HCT116 (cell line): ENCODE results near the gene MAPKAPK3. TPM values are rescaled to one million over a fixed set of nuclear protein-coding genes. Genes with fewer than 3 reads are reported as not detected.

Source experiments
- ATAC-seq: fragments of 200-7000 bp; cut with Tn5 transposase; 2 replicates; pipeline ENCODE4 v1.9.1; 2020; ENCODE audit warnings: mild to moderate bottlenecking, moderate library complexity
- BruUV-seq: library from RNA; stranded (reverse); fragments of 400-500 nt; replicated peaks from 2 replicates; lab custom pipeline; 2021; lab: Mats Ljungman, UMichigan
- CTCF ChIA-PET: fragments of 300-600 bp; sonication (Branson Sonifier 250); formaldehyde crosslinking; loops from one replicate; lab custom pipeline; 2021; ENCODE audit warnings: antibody characterized with exemption; lab: Charles Lee
- POLR2A ChIA-PET: fragments of 300-600, 350-600 bp; sonication (Branson Sonifier 250); formaldehyde crosslinking; loops from one replicate; lab custom pipeline; 2021; ENCODE audit warnings: antibody characterized with exemption; lab: Charles Lee
- RAD21 ChIA-PET, 2 experiments: fragments of 300-600 bp; sonication (Branson Sonifier 250); formaldehyde crosslinking; loops; one replicate each; lab custom pipeline; 2023; ENCODE audit warnings: low total read pairs in 2 of 2; ENCODE audit not compliant: uncharacterized antibody in 2 of 2, unreplicated experiment in 2 of 2, low non-redundant PET in 1 of 2; lab: Charles Lee
- DNase-seq: peaks from one replicate; pipeline ENCODE4 v3.0.0-alpha.2; 2010; ENCODE audit warnings: low read depth, low spot score
- H2AFZ ChIP-seq: fragments of 200-600 bp; shearing (Covaris generic), sonication (generic); 2 replicates; pipeline ENCODE4 v1.6.1; 2017; ENCODE audit warnings: low read depth, mixed run types, mixed read lengths, antibody characterized with exemption, low read length; ENCODE audit not compliant: poor library complexity, severe bottlenecking
- H3K27ac ChIP-seq: 2 replicates; pipeline ENCODE4 v1.5.1; 2012; ENCODE audit warnings: low read depth, low read length
- H3K27me3 ChIP-seq: fragments of 200-600 bp; sonication (generic); 2 replicates; pipeline ENCODE4 v1.6.1; 2016; ENCODE audit warnings: mixed run types, low read length, mixed read lengths; ENCODE audit not compliant: insufficient read depth
- H3K36me3 ChIP-seq, 2 experiments: fragments of 200-500 bp in 1 of 2; fragments of 200-600 bp in 1 of 2; sonication (Bioruptor generic) in 1 of 2; sonication (generic) in 1 of 2; 2 replicates each; pipeline versions ENCODE4 v1.5.1 to v1.6.1; 2014 to 2016; ENCODE audit warnings: low read length in 2 of 2, inconsistent platforms in 1 of 2, mixed read lengths in 1 of 2, mixed run types in 1 of 2; ENCODE audit not compliant: insufficient read depth in 2 of 2, control insufficient read depth in 1 of 2
- H3K4me1 ChIP-seq, 2 experiments: fragments of 200-600 bp in 1 of 2; sonication (generic) in 1 of 2; 2 replicates each; pipeline versions ENCODE4 v1.5.1 to v1.6.1; 2012 to 2017; ENCODE audit warnings: low read length in 2 of 2, inconsistent platforms in 1 of 2, mild to moderate bottlenecking in 1 of 2, mixed read lengths in 1 of 2, mixed run types in 1 of 2, moderate library complexity in 1 of 2; ENCODE audit not compliant: insufficient read depth in 2 of 2, control insufficient read depth in 1 of 2
- H3K4me2 ChIP-seq: fragments of 200-600 bp; sonication (generic); 2 replicates; pipeline ENCODE4 v1.6.1; 2017; ENCODE audit warnings: mixed run types, low read length, mixed read lengths
- H3K4me3 ChIP-seq, 2 experiments: fragments of 200-600 bp in 1 of 2; sonication (generic) in 1 of 2; replicated peaks in 1 of 2; 2 replicates each; pipeline ENCODE4 v1.5.1; 2011 to 2016; ENCODE audit warnings: low read length in 2 of 2, control low read depth in 1 of 2, low read depth in 1 of 2, mild to moderate bottlenecking in 1 of 2, mixed read lengths in 1 of 2, mixed run types in 1 of 2
- H3K79me2 ChIP-seq: fragments of 200-600 bp; sonication (generic); 2 replicates; pipeline ENCODE4 v1.6.1; 2017; ENCODE audit warnings: mild to moderate bottlenecking, mixed run types, low read length, moderate library complexity, mixed read lengths; ENCODE audit not compliant: insufficient read depth
- H3K9ac ChIP-seq: fragments of 200-600 bp; sonication (generic); 2 replicates; pipeline ENCODE4 v1.6.1; 2016; ENCODE audit warnings: low read length, mixed read lengths
- H3K9me2 ChIP-seq: fragments of 200-600 bp; sonication (generic), shearing (Covaris generic); 2 replicates; pipeline ENCODE4 v1.6.1; 2017; ENCODE audit warnings: mixed run types, mild to moderate bottlenecking, moderate library complexity; ENCODE audit not compliant: insufficient read depth
- H3K9me3 ChIP-seq, 2 experiments: fragments of 200-500 bp in 1 of 2; fragments of 200-600 bp in 1 of 2; sonication (Bioruptor generic) in 1 of 2; sonication (generic) in 1 of 2; 2 replicates each; pipeline ENCODE4 v1.6.1; 2014 to 2017; ENCODE audit warnings: low read length in 2 of 2, mixed read lengths in 2 of 2, inconsistent platforms in 1 of 2, low read depth in 1 of 2, mild to moderate bottlenecking in 1 of 2, mixed run types in 1 of 2, moderate library complexity in 1 of 2; ENCODE audit not compliant: control insufficient read depth in 1 of 2, insufficient read depth in 1 of 2
- H4K20me1 ChIP-seq: fragments of 200-600 bp; sonication (generic), shearing (Covaris generic); 2 replicates; pipeline ENCODE4 v1.6.1; 2017; ENCODE audit warnings: mixed run types, mild to moderate bottlenecking, moderate library complexity; ENCODE audit not compliant: insufficient read depth
- EGR1 ChIP-seq: IDR thresholded peaks from 2 replicates; pipeline ENCODE4 v1.6.1; 2012; ENCODE audit warnings: low read depth
- FOSL1 ChIP-seq: IDR thresholded peaks from 2 replicates; pipeline ENCODE4 v1.6.1; 2012; ENCODE audit warnings: low read depth
- JUND ChIP-seq: IDR thresholded peaks from 2 replicates; pipeline ENCODE4 v1.6.1; 2012
- POLR2AphosphoS5 ChIP-seq: IDR thresholded peaks from 2 replicates; pipeline ENCODE4 v1.6.1; 2011; ENCODE audit warnings: mild to moderate bottlenecking, low read depth, low read length, moderate library complexity
- RAD21 ChIP-seq: IDR thresholded peaks from 2 replicates; pipeline ENCODE4 v1.6.1; 2012; ENCODE audit warnings: low read depth, mild to moderate bottlenecking
- YY1 ChIP-seq: IDR thresholded peaks from 2 replicates; pipeline ENCODE4 v1.6.1; 2011; ENCODE audit warnings: low read length, low read depth, moderate library complexity, mild to moderate bottlenecking; ENCODE audit not compliant: insufficient replicate concordance; ENCODE audit errors: extremely low read depth
- ZFX ChIP-seq: fragments of 450-650 bp; IDR thresholded peaks from 2 replicates; pipeline ENCODE4 v1.6.1; 2017
- intact Hi-C: fragments of 100-400 bp; cut with micrococcal nuclease; formaldehyde crosslinking; loops from 2 replicates; pipeline ENCODE4 v1.10.0; 2022
- total RNA-seq: library from RNA; stranded (reverse); gene quantifications from one replicate; pipeline ENCODE4 v1.2.1, GENCODE V29; 2021; ENCODE audit not compliant: unreplicated experiment

Gene MAPKAPK3
- total RNA-seq, 1 experiment from 2014 or later, result 87.3 TPM

DNA sequence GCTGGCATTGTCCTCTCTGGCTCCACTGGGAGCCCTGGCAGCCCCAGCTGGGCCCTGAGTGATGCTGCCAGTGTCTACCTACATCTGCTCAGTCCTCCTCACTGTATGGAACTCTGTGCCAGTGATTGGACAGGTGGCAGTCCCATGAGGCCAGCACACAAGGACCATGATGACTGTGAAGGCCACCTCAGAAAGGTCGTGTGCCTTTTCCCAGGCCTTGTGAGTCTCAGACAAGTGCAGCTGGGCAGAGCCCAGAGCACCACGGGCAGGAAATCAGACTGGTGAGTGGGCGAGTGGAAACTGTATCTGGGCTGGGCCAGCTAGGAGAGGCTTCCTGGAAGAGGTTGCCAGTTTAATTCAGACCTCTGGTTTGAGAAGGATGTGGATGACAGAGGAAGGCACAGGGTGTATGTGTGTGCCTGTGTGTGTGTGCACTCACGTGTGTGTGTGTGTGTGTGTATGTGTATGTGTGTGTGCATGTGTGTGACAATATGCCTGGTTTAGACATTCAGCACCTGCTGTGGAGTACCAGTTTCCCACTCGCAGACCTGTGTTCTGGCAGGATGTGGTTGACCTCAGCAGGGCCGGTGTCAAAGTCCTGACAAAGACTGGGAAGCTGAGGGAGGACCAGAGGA, 7.0 kb downstream of the MAPKAPK3 start (continued):
- TF ChIP-seq RAD21 (no peak), FOSL1 (no peak), JUND (no peak), EGR1 (no peak), ZFX (no peak)

DNA sequence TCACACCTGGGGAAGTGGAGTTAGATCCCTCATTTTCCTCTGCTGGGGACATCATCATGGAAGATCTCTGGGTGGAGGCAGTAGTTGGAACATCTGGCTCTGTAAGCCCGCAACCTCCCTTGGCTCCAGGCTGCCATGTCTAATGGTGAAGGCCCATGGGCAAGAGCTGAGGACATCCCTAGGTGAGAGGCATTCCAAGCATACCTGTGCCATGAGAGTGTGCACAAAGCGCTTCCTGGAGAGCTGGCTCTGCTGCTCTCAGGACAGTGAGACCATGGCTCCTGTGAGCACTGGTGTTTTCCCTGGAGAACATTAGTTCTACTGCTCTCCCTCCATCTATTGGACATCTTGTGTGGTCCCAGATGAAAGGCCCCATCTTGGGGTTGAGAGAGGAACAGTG, 7.7 kb downstream of the MAPKAPK3 start:
- ChIA-PET CTCF (interaction anchor here (0.8 to 1.4 kb wide), 3 partner anchors 8 to 745 kb away, joined by 3 to 6 read pairs (median 5); no protein-coding TSS in a partner anchor), POLR2A (interaction anchor here (2.4 kb wide), 1 partner anchor 28 kb away, joined by 8 read pairs; no protein-coding TSS in a partner anchor), RAD21 (interaction anchor here (0.9 to 1.2 kb wide), 2 partner anchors 9 to 28 kb away, joined by 3 to 4 read pairs; no protein-coding TSS in a partner anchor)
- Histone ChIP-seq H3K4me3 (peak overlapping the region in 1 of 2 experiments; percentile 29; a peak in 2 of 4 replicates), H3K9me2 (no peaks in the 10 kb centered on the region), H3K4me1 (peaks cover 62 to 87% of the 10 kb centered on the region in 2 experiments), H4K20me1 (no peaks in the 10 kb centered on the region), H2AFZ (no peak overlapping the region), H3K27me3 (no peaks in the 10 kb centered on the region), H3K9me3 (no peaks in the 10 kb centered on the region), H3K36me3 (peaks cover 0 to 15% of the 10 kb centered on the region in 2 experiments; a peak in 1 of 4 replicates), H3K79me2 (peaks cover 90% of the 10 kb centered on the region), H3K9ac (peak overlapping the region; percentile 47), H3K4me2 (peak overlapping the region; percentile 75), H3K27ac (peak overlapping the region; percentile 87)
- no peak for DNase-seq
- intact Hi-C loops, result no loop called here
- no TSS peak for BruUV-seq
- TF ChIP-seq POLR2AphosphoS5 (peak; percentile 42; the same call in 1 of the 2 replicates), ZFX (no peak), YY1 (peak; percentile 81)
- peak; percentile 70 for ATAC-seq
